Neutrophil (primary cell): ENCODE data around the gene TRPM3.

Experiments used
- H3K27ac ChIP-seq: fragments of 200-600 bp; sonication (generic); 2 replicates; pipeline ENCODE4 v1.5.1; 2016; ENCODE audit warnings: mild to moderate bottlenecking, moderate library complexity
- H3K27me3 ChIP-seq: fragments of 200-600 bp; sonication (generic); 2 replicates; pipeline ENCODE4 v1.6.0; 2016; ENCODE audit warnings: mild to moderate bottlenecking
- H3K36me3 ChIP-seq: fragments of 200-600 bp; sonication (generic); 2 replicates; pipeline ENCODE4 v1.5.1; 2017
- H3K4me1 ChIP-seq, 2 experiments: fragments of 200-600 bp in 1 of 2; sonication (generic) in 1 of 2; 1 replicate in 1 of 2; 2 replicates in 1 of 2; pipeline versions ENCODE4 v1.5.1 to v1.6.1; 2013 to 2016; ENCODE audit warnings: low read depth in 1 of 2, low read length in 1 of 2, mild to moderate bottlenecking in 1 of 2, moderate library complexity in 1 of 2; ENCODE audit not compliant: control insufficient read depth in 1 of 2, insufficient read depth in 1 of 2
- H3K4me3 ChIP-seq, 2 experiments: fragments of 200-600 bp in 1 of 2; sonication (generic) in 1 of 2; 1 replicate in 1 of 2; 2 replicates in 1 of 2; pipeline ENCODE4 v1.5.1; 2013 to 2016; ENCODE audit warnings: low read depth in 1 of 2, low read length in 1 of 2, mild to moderate bottlenecking in 1 of 2, moderate library complexity in 1 of 2
- H3K9me3 ChIP-seq: fragments of 200-600 bp; sonication (generic); 2 replicates; pipeline ENCODE4 v1.5.1; 2016
- TF ChIP-seq, protein P1 (sequence below): fragments of 200-600 bp; sonication (generic); IDR thresholded peaks from 2 replicates; pipeline ENCODE4 v1.5.1; 2016; ENCODE audit warnings: antibody characterized with exemption

Gene TRPM3

DNA sequence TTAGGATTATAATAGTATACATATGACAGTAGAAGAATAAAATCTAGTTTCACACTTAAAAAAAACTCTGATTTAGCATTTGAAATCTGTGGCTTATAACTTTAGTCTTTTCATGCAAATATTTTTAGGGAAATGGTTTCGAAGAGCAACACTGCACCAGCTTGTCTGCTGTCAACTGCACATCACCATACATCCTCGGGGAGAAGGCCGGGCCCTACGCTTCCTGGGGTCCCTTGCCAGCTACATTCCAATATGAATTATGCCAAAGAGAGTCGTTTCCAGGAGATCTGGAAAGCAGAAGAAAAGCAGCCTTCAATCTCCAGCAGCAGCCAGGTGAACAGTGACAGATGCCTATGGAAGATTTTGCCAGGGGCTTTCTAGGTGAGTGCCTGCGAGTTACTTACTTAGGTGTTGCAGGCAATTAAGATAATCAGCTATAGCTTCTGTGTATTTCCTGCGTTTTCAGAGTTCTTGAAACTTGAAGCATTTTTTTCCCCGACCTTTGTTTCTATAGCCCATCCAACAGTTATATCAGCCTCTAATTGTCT, 166.8 kb downstream of the TRPM3 start:
- no peaks in the 10 kb centered on the region for H3K4me1 ChIP-seq
- no peaks in the 10 kb centered on the region for H3K27me3 ChIP-seq
- H3K9me3 ChIP-seq = no peaks in the 10 kb centered on the region
- no peaks in the 10 kb centered on the region for H3K36me3 ChIP-seq
- H3K4me3 ChIP-seq = no peak overlapping the region
- no peak overlapping the region for H3K27ac ChIP-seq
- TF ChIP-seq, protein P1, sequence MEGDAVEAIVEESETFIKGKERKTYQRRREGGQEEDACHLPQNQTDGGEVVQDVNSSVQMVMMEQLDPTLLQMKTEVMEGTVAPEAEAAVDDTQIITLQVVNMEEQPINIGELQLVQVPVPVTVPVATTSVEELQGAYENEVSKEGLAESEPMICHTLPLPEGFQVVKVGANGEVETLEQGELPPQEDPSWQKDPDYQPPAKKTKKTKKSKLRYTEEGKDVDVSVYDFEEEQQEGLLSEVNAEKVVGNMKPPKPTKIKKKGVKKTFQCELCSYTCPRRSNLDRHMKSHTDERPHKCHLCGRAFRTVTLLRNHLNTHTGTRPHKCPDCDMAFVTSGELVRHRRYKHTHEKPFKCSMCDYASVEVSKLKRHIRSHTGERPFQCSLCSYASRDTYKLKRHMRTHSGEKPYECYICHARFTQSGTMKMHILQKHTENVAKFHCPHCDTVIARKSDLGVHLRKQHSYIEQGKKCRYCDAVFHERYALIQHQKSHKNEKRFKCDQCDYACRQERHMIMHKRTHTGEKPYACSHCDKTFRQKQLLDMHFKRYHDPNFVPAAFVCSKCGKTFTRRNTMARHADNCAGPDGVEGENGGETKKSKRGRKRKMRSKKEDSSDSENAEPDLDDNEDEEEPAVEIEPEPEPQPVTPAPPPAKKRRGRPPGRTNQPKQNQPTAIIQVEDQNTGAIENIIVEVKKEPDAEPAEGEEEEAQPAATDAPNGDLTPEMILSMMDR = no peak

DNA sequence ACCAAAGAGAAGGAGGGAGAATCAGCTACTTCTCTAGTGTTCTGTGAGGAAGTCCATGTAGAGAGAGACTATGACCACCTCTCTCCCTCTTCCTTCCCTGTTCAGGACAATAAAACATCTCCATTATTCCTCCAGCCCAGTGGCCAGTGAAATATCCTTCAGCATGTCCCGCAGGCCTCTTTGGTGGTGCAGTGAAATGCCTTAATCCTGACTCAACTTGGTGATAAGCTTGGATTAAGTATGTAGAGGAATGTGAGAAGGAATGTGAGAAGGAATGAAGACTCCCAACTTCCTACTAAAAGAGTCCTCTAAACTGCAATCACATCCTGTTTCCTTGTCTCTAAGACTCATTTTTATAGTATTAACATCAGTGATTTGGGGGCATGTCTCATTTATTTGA, 167.3 kb downstream of the TRPM3 start:
- no peaks in the 10 kb centered on the region for H3K27me3 ChIP-seq
- H3K36me3 ChIP-seq = no peaks in the 10 kb centered on the region
- no peaks in the 10 kb centered on the region for H3K9me3 ChIP-seq
- TF ChIP-seq, protein P1 = no peak
- H3K27ac ChIP-seq = no peak overlapping the region
- H3K4me1 ChIP-seq = no peaks in the 10 kb centered on the region
- H3K4me3 ChIP-seq = no peak overlapping the region

DNA sequence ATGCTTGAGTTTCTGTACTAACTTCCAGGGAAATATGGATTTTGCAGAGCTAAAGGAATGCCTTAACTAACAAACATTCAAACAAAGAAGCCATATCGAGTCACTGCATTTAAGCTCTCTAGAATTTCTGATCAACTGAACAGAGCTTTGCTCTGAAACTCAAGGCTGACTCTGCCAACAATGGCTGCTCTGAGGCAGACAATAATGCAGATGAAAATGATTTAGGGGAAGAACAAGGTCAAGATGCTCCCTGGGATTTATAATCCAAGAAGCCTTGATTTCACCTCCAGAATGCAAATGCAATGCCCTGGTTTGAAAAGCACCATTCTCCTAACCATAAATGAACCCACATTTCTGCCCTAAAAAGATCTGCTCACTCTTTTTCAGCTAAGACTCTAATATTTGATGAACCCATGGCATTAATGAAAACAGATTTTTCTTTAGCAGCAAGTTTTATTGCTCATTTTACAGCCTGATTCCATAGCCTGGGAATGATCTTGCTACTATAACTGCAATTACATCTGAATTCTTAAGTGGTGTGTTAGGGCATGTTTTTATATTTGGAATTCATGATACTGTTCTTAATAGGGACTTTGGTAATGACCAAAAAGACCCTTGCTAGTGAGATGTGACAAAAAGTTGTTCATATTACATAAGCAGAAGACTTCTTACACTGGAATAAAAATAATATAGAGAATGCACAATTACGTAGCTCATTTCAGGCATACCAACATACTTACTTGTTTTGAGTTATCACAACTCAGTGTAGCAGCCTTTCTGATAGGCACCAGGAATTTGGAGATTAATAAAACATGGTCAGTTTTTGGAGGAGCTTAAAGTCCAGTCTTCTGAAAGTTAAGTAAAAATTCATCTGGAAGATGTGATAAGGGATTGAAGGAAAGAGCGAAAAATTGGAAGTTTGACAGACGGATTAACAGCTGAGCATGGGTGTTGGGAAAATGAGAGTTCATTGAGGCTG, 169.4 kb downstream of the TRPM3 start:
- no peak overlapping the region for H3K27ac ChIP-seq
- no peak overlapping the region for H3K4me3 ChIP-seq
- H3K9me3 ChIP-seq = no peaks in the 10 kb centered on the region
- H3K36me3 ChIP-seq = no peaks in the 10 kb centered on the region
- H3K4me1 ChIP-seq = no peaks in the 10 kb centered on the region
- TF ChIP-seq, protein P1 = no peak
- H3K27me3 ChIP-seq = no peaks in the 10 kb centered on the region

DNA sequence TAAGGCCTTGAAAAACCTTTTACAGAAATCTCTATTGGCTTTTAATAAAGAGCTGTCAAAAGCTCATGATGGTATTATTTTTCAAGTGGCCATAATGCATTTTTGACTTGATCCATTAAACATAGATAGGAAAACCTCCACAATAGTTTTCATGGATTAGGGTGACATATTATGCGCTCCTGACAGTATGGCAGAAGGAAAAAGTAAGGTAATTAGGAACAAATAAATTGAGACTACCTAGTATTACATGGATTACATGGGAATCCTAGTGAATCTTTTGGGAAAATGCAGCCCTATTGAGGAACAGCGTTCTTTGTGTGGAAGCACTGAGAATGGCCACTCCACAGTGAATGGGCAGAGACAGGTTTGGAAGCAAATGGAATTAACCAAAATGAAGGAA, 171.2 kb downstream of the TRPM3 start:
- TF ChIP-seq, protein P1 = no peak
- Histone ChIP-seq H3K9me3 (no peaks in the 10 kb centered on the region), H3K27me3 (no peaks in the 10 kb centered on the region), H3K4me1 (no peaks in the 10 kb centered on the region), H3K36me3 (no peaks in the 10 kb centered on the region), H3K4me3 (no peak overlapping the region), H3K27ac (no peak overlapping the region)

DNA sequence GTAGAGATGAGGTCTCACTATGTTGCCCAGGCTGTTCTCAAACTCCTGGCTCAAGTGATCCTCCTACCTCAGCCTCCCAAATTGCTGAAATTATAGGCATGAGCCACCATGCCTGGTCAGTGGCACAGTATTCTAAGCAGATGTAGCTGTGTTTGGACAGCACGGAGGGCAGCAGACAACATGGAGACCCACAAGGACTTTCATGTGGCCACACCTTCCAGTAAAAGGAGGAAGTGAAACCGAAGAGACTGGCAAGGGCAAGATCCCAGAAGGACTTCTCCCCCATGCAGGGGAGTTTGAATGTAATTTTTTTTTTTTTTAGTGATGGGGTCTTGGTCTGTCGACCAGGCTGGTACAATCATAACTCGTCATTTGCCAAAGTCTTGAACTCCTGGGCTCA, 172.2 kb downstream of the TRPM3 start:
- H3K4me1 ChIP-seq = no peaks in the 10 kb centered on the region
- H3K27me3 ChIP-seq = no peaks in the 10 kb centered on the region
- no peaks in the 10 kb centered on the region for H3K9me3 ChIP-seq
- H3K36me3 ChIP-seq = no peaks in the 10 kb centered on the region
- no peak overlapping the region for H3K27ac ChIP-seq
- TF ChIP-seq, protein P1 = no peak
- H3K4me3 ChIP-seq = no peak overlapping the region
